DND-41 (cell line): ENCODE data around the gene SIX2.
A peak's percentile ranks its signal among the peaks of the same experiment; 100 is the strongest.

ENCODE experiments used
- ATAC-seq: fragments of 200-7000 bp; cut with Tn5 transposase; 3 replicates; pipeline ENCODE4 v1.9.1; 2021; ENCODE audit warnings: low read depth; ENCODE audit not compliant: insufficient read depth
- DNase-seq: peaks from one replicate; pipeline ENCODE4 v3.0.0-alpha.2; 2020
- H2AFZ ChIP-seq: 2 replicates; pipeline ENCODE4 v1.6.0; 2012; ENCODE audit warnings: low read depth, low read length
- H3K27ac ChIP-seq: 2 replicates; pipeline ENCODE4 v1.5.1; 2012; ENCODE audit warnings: low read length, inconsistent platforms
- H3K27me3 ChIP-seq: fragments of 200-600 bp; sonication (generic); 2 replicates; pipeline ENCODE4 v1.6.0; 2012; ENCODE audit warnings: low read length, mild to moderate bottlenecking, inconsistent platforms; ENCODE audit not compliant: insufficient read depth, poor library complexity
- H3K36me3 ChIP-seq: 2 replicates; pipeline ENCODE4 v1.5.1; 2012; ENCODE audit warnings: low read length, inconsistent platforms; ENCODE audit not compliant: insufficient read depth
- H3K4me1 ChIP-seq: 2 replicates; pipeline ENCODE4 v1.5.1; 2012; ENCODE audit warnings: mild to moderate bottlenecking, low read length; ENCODE audit not compliant: insufficient read depth
- H3K4me2 ChIP-seq: 2 replicates; pipeline ENCODE4 v1.6.0; 2012; ENCODE audit warnings: mild to moderate bottlenecking, moderate library complexity, low read length, inconsistent platforms; ENCODE audit not compliant: insufficient read depth
- H3K4me3 ChIP-seq, 2 experiments: fragments of 200-600 bp in 1 of 2; shearing (Covaris generic) in 1 of 2; 2 replicates each; pipeline ENCODE4 v1.5.1; 2012 to 2016; ENCODE audit warnings: inconsistent platforms in 2 of 2, low read length in 2 of 2, mild to moderate bottlenecking in 2 of 2, low read depth in 1 of 2, moderate library complexity in 1 of 2
- H3K79me2 ChIP-seq: 2 replicates; pipeline ENCODE4 v1.6.0; 2012; ENCODE audit warnings: low read length, inconsistent platforms; ENCODE audit not compliant: insufficient read depth
- H3K9ac ChIP-seq: 2 replicates; pipeline ENCODE4 v1.6.0; 2012; ENCODE audit warnings: low read depth, mild to moderate bottlenecking, inconsistent platforms, low read length, moderate library complexity
- H3K9me3 ChIP-seq: 2 replicates; pipeline ENCODE4 v1.5.1; 2012; ENCODE audit warnings: low read length, moderate library complexity, mild to moderate bottlenecking, inconsistent platforms; ENCODE audit not compliant: insufficient read depth, severe bottlenecking
- H4K20me1 ChIP-seq: 2 replicates; pipeline ENCODE4 v1.6.0; 2012; ENCODE audit warnings: low read length; ENCODE audit not compliant: insufficient read depth
- CTCF ChIP-seq: IDR thresholded peaks from 2 replicates; pipeline ENCODE4 v1.5.1; 2012; ENCODE audit warnings: borderline replicate concordance, low read length, moderate library complexity, mild to moderate bottlenecking; ENCODE audit not compliant: poor library complexity, severe bottlenecking; ENCODE audit errors: extremely low read depth
- EZH2 ChIP-seq: IDR thresholded peaks from 3 replicates; pipeline ENCODE4 v1.6.1; 2012; ENCODE audit warnings: borderline replicate concordance, low read depth, mild to moderate bottlenecking, moderate library complexity, low read length, inconsistent platforms; ENCODE audit not compliant: severe bottlenecking

The SIX2 gene

GRCh38 chr2:44955593-44956392, 53.5 kb downstream of the SIX2 start:
- Histone ChIP-seq H3K9ac (peak overlapping the region; percentile 10), H3K4me3 (peak overlapping the region in 1 of 2 experiments; percentile 51; a peak in 2 of 4 replicates), H3K27ac (no peak overlapping the region), H3K36me3 (no peaks in the 10 kb centered on the region), H3K27me3 (peaks cover 17% of the 10 kb centered on the region), H3K79me2 (no peaks in the 10 kb centered on the region), H3K4me1 (peaks cover 13% of the 10 kb centered on the region), H3K4me2 (peak overlapping the region; percentile 77), H4K20me1 (peaks cover 5% of the 10 kb centered on the region; the same call in 1 of the 2 replicates), H3K9me3 (no peaks in the 10 kb centered on the region), H2AFZ (peak overlapping the region; percentile 78)
- DNase-seq (peak; percentile 83), ATAC-seq (peak; percentile 97)
- no peak for TF ChIP-seq EZH2
- TF ChIP-seq CTCF, result peak; percentile 96
